HepG2 (cell line): ENCODE data around the gene MIDN. TPM values are rescaled to one million over a fixed set of nuclear protein-coding genes. Genes with fewer than 3 reads are reported as not detected.

Experiments used
- BCL6 ChIP-seq: IDR thresholded peaks from 2 replicates; pipeline ENCODE4 v1.6.1; 2016; ENCODE audit warnings: missing genetic modification reagents, missing compliant biosample characterization
- BRCA1 ChIP-seq: sonication (generic); formaldehyde crosslinking; IDR thresholded peaks from 2 replicates; pipeline ENCODE4 v1.4.0; 2020; ENCODE audit warnings: missing genetic modification reagents
- BRF2 ChIP-seq: sonication (generic); formaldehyde crosslinking; IDR thresholded peaks from 2 replicates; pipeline ENCODE4 v1.8.1; 2022; ENCODE audit warnings: mild to moderate bottlenecking, missing genetic modification reagents
- HHEX ChIP-seq: IDR thresholded peaks from 2 replicates; pipeline ENCODE4 v1.6.1; 2016; ENCODE audit warnings: control low read depth
- PAWR ChIP-seq: sonication (generic); formaldehyde crosslinking; IDR thresholded peaks from 2 replicates; pipeline ENCODE4 v1.4.0; 2020; ENCODE audit warnings: missing genetic modification reagents, mild to moderate bottlenecking, borderline replicate concordance
- REST ChIP-seq, 2 experiments: IDR thresholded peaks; 2 replicates each; pipeline ENCODE4 v1.6.1; 2011 to 2012; ENCODE audit warnings: low read length in 2 of 2, borderline replicate concordance in 1 of 2, low read depth in 1 of 2, mild to moderate bottlenecking in 1 of 2, moderate library complexity in 1 of 2
- SETDB1 ChIP-seq: sonication (generic); formaldehyde crosslinking; IDR thresholded peaks from 2 replicates; pipeline ENCODE4 v1.5.1; 2020; ENCODE audit warnings: missing genetic modification reagents, mild to moderate bottlenecking, borderline replicate concordance
- SRF ChIP-seq: IDR thresholded peaks from 2 replicates; pipeline ENCODE4 v1.6.1; 2011; ENCODE audit warnings: mild to moderate bottlenecking, low read depth, low read length, moderate library complexity
- TEF ChIP-seq: sonication (generic); formaldehyde crosslinking; IDR thresholded peaks from 2 replicates; pipeline ENCODE4 v1.5.0; 2020; ENCODE audit warnings: missing genetic modification reagents
- U2AF1 ChIP-seq: fragments of 200-400 bp; formaldehyde crosslinking; optimal IDR thresholded peaks from 2 replicates; pipeline ENCODE3; 2017; ENCODE audit warnings: mild to moderate bottlenecking, low read depth, low read length
- ZMYM3 ChIP-seq: sonication (generic); formaldehyde crosslinking; IDR thresholded peaks from 2 replicates; pipeline ENCODE4 v1.5.1; 2020; ENCODE audit warnings: mild to moderate bottlenecking, missing genetic modification reagents
- ZNF138 ChIP-seq: sonication (generic); formaldehyde crosslinking; IDR thresholded peaks from 2 replicates; pipeline ENCODE4 v1.5.0; 2020; ENCODE audit warnings: mild to moderate bottlenecking, low read depth, missing genetic modification reagents
- ZNF530 ChIP-seq: sonication (generic); formaldehyde crosslinking; IDR thresholded peaks from 2 replicates; pipeline ENCODE4 v1.5.0; 2020; ENCODE audit warnings: low read depth, mild to moderate bottlenecking, missing genetic modification reagents
- ZNF678 ChIP-seq: sonication (generic); formaldehyde crosslinking; IDR thresholded peaks from 2 replicates; pipeline ENCODE4 v1.4.0; 2020; ENCODE audit warnings: mild to moderate bottlenecking, missing genetic modification reagents
- ZNF687 ChIP-seq: sonication (generic); formaldehyde crosslinking; IDR thresholded peaks from 2 replicates; pipeline ENCODE4 v1.5.1; 2020; ENCODE audit warnings: mild to moderate bottlenecking, missing genetic modification reagents, moderate library complexity
- ZUFSP ChIP-seq: sonication (generic); formaldehyde crosslinking; IDR thresholded peaks from 2 replicates; pipeline ENCODE4 v1.9.0; 2021; ENCODE audit warnings: missing genetic modification reagents, mild to moderate bottlenecking, borderline replicate concordance
- polyA plus RNA-seq, 8 experiments: library from polyadenylated mRNA; depleted of rRNA in 3 of 8; stranded (reverse) in 7 of 8; unstranded in 1 of 8; fragments of >200 nt; fragmentation: Illumina TruSeq in 4 of 8; extraction: Trizol in 4 of 8; gene quantifications; 2 replicates each; pipeline versions ENCODE4 v1.2.1 to v1.2.3, GENCODE V29; 2011 to 2016; ENCODE audit warnings: low read depth in 4 of 8, missing spikeins in 1 of 8, mixed read lengths in 1 of 8; ENCODE audit not compliant: insufficient read depth in 1 of 8
- total RNA-seq, 5 experiments: library from RNA; depleted of rRNA; stranded (reverse); fragments of >200 nt; fragmentation: Illumina TruSeq; extraction: Trizol; gene quantifications; 2 replicates each; pipeline ENCODE4 v1.2.3, GENCODE V29; 2016; ENCODE audit warnings: low read depth in 1 of 5

MIDN gene
- total and polyA plus RNA-seq, 2 of the 13 experiments (the other 11 are each of a cell fraction or from before 2014, with no cell fraction given) = 8.4 to 18.0 TPM

- TF ChIP-seq REST (IDR thresholded peaks at IDR 0.05; ENCODE audit: borderline replicate concordance in 1 of 2, low read depth in 1 of 2, low read length in 2 of 2) (peak in 1 of 2 experiments; percentile 48; a peak in 1 of 4 replicates), HHEX (CRISPR knock-in tag) (no peak), ZUFSP (CRISPR knock-in tag) (no peak), ZMYM3 (no peak), ZNF678 (CRISPR knock-in tag) (peak; percentile 87; the same call in 1 of the 2 replicates), BRCA1 (CRISPR knock-in tag) (no peak), ZNF687 (CRISPR knock-in tag) (peak; percentile 95), TEF (CRISPR knock-in tag) (no peak), SETDB1 (CRISPR knock-in tag) (no peak), ZNF138 (CRISPR knock-in tag) (0 out of 2 replicates have a peak, but pooled peaks have one; percentile 64), BRF2 (CRISPR knock-in tag) (no peak), BCL6 (CRISPR knock-in tag) (peak; percentile 96), PAWR (CRISPR knock-in tag) (no peak), SRF (no peak), U2AF1 (peak; percentile 74), ZNF530 (no peak)
Measured at GRCh38 chr19:1259206-1259875, 11.0 kb downstream of the MIDN start (continued).
